GM18526 (cell line): ENCODE results near the gene CCDC40.

Experiments used
- POLR2A ChIP-seq: IDR thresholded peaks from 3 replicates; pipeline ENCODE4 v1.6.1; 2011; ENCODE audit not compliant: insufficient read length; ENCODE audit errors: extremely low read depth

Gene CCDC40

DNA sequence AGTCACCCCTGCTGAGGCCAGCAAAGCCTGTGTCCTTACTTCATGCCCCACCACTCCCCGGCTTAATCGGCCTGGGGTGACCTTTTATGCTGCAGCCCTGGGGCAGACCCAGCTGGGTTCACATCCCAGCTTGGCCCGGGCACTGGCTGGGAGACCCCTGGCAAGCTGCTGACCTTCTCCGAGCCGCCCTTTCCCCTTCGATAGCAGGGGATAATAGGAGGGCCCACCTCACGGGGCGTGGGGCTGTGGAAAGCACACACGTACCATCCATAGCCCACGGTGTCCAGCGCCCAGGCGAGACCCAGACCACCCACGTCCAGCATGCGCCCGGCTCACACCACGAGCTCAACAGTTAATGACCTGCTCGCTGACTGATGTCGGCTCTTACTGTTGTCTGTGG, 27.6 kb upstream of the CCDC40 start:
- no peak for TF ChIP-seq POLR2A

GRCh38 chr17:80009391-80010282, 26.8 kb upstream of the CCDC40 start:
- TF ChIP-seq POLR2A = no peak

- no peak for TF ChIP-seq POLR2A
Measured at GRCh38 chr17:80010283-80010858, 26.1 kb upstream of the CCDC40 start.

DNA sequence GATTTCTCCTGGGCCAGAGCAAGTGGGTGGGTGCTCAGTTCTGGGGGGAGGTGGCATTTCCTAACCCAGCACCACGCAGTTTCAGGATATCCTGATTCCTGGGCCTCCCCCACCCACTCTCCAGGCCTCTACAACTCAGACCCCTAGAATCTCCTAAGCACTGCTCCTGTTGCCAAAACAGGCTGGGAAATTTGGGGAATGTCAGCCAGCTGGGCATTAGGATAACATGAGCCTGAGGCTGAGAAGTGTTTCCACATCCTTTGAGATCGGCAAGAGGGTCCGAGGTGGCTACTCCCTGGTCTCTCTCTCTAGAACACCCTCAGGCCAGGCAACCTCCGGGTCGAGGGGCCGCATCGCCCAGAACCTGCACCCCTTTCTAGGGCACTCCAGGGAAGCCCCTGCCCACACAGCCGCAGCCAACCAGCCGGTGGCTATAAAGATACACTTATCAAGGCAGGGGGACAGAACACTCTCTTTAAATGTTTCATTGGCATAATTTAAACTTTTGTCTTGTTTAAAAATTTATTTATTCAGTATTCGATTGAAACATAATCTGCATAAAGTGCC, 24.4 kb upstream of the CCDC40 start:
- TF ChIP-seq POLR2A = no peak

GRCh38 chr17:80012765-80013741, 23.4 kb upstream of the CCDC40 start:
- TF ChIP-seq POLR2A = no peak

DNA sequence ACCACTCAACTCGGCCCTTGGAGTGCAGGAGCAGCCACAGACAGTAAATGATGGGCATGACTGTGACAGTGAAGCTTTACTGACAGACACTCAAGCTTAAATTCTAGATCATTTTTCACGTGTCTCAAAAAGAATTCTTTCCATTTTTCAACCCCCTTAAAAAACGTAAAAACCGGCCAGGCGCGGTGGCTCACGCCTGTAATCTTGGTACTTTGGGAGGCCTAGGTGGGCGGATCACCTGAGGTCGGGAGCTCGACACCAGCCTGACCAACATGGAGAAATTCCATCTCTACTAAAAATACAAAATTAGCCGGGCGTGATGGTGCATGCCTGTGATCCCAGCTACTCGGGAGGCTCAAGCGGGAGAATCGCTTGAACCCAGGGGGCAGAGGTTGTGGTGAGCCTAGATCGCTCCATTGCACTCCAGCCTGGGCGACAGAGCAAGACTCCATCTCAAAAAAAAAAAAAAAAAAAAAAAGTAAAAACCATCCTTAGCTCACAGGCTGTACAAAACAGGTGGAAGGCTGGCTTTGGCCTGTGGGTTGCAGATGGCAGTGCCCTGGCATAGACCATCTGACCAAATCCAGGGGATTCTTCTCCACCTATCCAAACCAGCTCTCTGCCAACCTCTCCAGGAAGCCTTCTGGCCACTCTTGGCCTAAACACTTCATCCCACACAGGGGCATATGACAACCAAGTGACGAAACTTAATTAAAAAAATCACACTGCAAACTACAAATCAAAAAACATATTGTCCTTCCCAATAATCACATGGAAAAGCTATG, 19.0 kb upstream of the CCDC40 start:
- TF ChIP-seq POLR2A = no peak

- no peak for TF ChIP-seq POLR2A
Measured at GRCh38 chr17:80018917-80019651, 17.4 kb upstream of the CCDC40 start.

DNA sequence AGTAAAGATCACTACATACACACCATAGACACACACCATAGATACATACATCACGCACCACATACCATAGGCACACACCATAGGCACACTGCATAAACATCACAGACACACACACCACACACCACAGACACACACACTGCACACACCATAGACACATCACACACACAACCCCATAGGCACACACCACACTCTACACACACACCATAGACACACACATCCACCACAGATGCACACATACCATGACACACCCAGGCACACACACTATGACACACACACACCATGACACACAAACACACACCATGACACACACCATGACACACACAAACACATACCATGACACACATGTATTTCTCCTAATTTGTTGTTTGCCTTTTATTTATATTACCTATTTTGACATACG, 14.8 kb upstream of the CCDC40 start:
- no peak for TF ChIP-seq POLR2A

- no peak for TF ChIP-seq POLR2A
Measured at GRCh38 chr17:80023481-80024205, 12.8 kb upstream of the CCDC40 start.

- no peak for TF ChIP-seq POLR2A
Measured at GRCh38 chr17:80024206-80024972, 12.1 kb upstream of the CCDC40 start.

- no peak for TF ChIP-seq POLR2A
Measured at GRCh38 chr17:80025140-80025539, 11.3 kb upstream of the CCDC40 start.

- TF ChIP-seq POLR2A = no peak
Measured at GRCh38 chr17:80025796-80026195, 10.6 kb upstream of the CCDC40 start.
